ENCODE measurements around the gene ULBP1.
A peak's percentile ranks its signal among the peaks of the same experiment; 100 is the strongest.
"Not testable (repeated sequence)": the region's sequence is repeated elsewhere in the genome, so short reads cannot be mapped to it uniquely, and the experiment has no call there.

The ULBP1 gene, protein sequence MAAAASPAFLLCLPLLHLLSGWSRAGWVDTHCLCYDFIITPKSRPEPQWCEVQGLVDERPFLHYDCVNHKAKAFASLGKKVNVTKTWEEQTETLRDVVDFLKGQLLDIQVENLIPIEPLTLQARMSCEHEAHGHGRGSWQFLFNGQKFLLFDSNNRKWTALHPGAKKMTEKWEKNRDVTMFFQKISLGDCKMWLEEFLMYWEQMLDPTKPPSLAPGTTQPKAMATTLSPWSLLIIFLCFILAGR

DNA sequence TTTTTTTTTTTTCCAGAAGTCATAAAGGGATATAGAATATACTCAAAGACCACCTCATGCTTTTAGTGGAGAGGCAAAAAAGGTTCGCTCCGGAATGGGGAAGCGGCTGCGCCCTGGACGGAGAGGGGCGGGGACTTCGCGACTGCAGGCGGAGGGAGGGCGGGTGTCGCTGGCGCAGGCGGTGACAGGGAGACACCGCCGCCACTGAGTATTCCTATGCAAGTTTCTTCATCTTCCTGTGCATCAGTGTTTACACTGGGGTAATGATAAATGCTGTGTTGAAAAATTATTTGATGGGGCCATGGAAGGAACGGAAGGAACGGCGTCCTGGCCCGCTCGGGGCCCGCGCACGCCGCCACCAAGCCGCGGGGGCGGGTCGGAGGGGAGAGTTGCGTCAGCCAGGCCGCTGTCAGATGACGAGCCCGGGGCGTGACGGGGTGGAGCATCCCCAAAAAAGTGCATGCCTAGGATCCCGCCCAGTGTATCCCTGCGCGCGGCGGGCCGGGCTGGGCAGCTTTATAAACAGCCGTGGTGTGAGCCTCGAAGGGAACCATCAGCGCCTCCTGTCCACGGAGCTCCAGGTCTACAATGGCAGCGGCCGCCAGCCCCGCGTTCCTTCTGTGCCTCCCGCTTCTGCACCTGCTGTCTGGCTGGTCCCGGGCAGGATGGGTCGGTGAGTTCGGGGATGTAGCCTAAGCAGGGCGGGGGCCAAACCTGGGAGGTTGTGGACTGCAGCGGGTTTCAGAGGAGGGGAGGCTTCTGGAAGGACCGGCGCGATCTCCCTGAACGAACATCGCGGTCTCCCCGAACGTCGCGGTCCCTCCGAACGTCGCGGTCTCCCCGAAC lies at the start of gene ULBP1:
Gene ULBP1 (plus strand): TSS at position 482 of the 846 bp plus-strand sequence. CDS start 107 bp downstream, at position 589.
- no peak within 1 kb of the TSS for H3K27ac ChIP-seq
- H3K4me3 ChIP-seq = peak within 1 kb of the TSS; percentile 20 to 43 (median 33)

DNA sequence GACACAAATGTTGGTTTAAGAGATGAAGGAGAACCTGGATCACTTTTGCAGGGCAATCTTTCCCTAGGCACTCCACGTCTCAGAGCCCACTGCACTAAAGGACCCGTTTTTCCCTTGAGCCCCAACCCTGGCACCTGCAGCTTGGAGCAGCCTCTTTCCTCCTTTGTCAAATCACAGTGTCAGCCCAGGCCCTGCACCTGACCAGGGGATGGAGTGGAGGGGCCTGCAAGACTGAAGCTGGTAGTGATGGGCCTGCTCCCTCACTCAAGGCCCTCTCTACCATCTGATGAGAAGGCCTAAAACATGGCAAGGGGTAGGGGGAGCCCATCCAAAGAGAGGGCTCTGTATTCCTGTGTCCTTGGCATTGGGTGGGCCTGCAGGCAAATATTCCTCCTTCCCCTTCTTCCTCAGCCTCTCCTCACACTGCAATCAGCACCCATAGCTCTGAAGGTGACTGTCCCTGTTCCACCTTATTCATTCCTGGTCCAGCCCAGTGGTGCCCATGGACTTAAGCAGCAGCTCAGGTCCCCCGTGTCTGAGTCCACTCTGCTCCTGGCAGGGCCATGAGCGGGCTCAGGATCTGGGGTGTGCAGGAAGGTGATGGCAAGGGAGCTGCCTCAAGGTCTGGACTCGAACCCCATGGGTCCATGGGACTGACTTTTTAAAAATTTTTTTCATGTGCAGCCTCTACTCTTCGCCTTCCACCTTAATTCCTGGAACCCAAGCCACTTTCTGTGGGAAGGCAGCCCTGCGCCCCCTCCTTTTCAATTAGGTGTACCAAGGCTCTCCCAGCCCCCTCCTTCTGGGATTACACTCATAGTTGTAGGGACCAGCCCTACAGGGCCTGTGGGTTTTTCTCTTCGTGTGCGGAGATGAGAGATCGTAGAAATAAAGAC lies 47.5 kb upstream of the ULBP1 start:
- Histone ChIP-seq H3K4me3 (no peak overlapping the region), H3K27ac (no peak overlapping the region)

DNA sequence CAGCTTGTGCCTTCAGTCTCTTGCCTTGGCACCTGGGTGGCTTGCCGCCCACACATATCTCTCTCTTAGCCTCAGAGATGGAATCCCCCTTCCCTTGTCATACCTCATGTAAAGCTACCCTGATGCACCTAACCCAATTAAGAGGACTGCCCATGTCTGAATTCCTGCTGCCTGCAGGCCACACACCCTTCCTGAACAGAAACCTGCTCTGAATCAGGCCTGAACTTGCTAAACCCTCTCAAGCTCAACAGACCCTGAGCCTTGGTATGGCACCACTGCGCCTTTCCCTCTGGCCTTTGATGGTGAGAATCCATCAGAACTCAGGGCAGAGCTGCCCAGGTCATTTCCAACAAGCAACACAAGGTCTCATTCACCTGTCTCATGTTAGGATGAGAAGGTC lies 46.1 kb upstream of the ULBP1 start:
- Histone ChIP-seq H3K27ac (no peak overlapping the region), H3K4me3 (no peak overlapping the region)

DNA sequence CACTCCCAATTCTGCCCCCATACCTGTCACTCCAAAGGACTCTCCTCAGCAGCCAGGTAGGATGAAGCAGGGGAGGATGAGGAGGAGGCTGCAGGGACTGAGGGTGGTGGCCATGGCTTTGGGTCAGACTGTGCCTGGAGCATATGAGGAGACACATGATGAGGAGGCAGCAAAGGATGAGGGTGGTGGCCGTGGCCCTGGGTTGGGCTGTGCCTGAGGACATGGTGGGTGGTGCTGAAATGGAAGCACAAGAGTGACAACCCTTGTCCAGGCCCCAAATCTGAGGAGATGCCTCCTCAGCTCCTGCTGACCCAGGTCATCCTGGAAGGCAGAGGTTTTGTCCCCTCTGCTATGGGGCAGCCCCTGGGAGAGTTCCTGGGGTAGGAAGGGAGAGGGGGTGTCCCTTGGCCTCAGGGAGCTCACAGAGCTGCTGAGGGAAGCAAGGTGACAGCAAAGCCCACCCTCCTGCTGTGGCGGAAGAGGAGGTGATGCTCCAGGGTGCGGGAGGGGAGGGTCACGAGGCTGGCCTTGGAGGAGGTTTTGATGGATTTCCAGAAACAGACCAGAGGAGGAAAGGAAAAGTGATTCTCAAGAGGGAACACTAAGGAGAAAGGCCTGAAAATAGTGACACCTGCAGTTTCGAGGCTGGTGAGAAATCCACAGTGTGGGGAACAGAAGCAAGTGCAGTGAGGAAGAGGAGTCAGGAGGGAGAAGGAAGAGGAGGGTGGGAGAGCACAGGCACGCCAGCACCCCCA lies 45.4 kb upstream of the ULBP1 start:
- no peak overlapping the region for H3K27ac ChIP-seq

DNA sequence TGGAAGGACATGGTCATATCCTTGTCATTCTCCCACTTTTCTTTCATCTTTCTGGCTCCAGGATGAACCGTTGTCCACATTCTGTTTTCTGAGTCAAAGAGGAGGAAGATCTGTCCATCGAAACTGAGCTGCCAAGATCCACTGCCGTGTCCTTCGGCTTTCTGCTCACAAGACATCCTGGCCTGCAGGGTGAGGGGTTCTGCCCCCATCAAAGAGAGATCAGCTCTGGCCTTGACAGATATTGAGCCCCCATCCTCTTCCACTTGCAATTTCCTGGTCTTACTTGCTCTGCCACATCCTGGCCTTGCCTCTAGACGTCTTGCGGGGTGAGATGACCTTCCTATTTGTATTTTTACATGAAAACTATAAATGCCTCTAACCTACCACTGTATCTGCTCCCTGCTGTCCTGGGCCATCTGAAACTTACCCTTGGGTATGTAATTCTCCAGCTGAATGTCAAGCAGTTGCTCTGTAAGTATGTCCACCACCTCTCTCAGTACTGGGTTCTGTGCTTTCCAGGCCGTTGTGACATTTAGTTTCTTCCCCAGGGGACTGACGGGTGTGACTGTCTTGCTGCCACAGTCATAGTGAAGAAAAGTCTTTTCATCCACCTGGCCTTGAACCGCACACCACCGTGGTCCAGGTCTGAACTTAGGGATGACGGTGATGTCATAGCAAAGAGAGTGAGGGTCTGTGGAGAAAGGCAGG lies 44.5 kb upstream of the ULBP1 start:
- not testable (repeated sequence) for H3K27ac ChIP-seq, H3K4me3 ChIP-seq

More for the DNA sequence above, 45.4 kb upstream of the ULBP1 start:
- no peak overlapping the region for H3K4me3 ChIP-seq

DNA sequence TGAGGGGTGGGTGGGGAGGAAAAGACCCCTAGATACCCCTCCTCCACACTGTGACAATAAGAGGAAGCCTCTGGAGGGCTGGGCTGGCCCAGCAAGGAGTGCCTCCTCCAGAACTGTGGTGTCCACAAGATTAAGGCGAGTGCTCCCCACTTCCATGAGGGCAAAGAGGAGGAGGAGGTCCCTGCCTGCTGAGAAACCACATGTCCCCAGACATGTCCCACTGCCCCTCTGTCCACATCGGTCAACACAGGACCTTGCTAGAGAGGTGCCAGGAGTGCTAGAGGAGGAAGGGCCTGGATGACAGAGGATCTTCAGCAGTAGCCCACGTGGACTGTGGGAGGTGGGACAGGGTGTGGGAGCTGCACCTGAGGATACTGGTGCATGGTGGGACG lies 43.9 kb upstream of the ULBP1 start:
- H3K27ac ChIP-seq = no peak overlapping the region
- no peak overlapping the region for H3K4me3 ChIP-seq

DNA sequence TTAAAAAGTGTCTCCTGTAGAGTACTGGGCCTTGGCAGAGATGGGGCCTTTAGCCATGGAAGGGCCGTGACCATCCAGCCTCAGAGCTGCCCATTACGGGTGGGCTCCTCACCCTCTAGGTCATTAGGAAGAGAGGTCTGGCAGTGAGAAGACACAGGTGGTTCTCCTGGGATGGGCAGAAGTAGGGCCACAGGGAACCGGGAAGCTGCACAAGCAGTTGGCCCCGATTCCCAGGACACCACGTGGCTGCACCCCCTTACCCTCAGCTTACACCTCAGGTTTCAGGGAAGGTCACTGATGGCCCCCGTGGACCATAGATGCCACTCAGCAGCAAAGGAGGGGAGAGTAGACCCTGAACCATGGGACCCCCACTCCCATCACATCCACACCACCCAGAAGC lies 42.4 kb upstream of the ULBP1 start:
- Histone ChIP-seq H3K27ac (no peak overlapping the region), H3K4me3 (no peak overlapping the region)

DNA sequence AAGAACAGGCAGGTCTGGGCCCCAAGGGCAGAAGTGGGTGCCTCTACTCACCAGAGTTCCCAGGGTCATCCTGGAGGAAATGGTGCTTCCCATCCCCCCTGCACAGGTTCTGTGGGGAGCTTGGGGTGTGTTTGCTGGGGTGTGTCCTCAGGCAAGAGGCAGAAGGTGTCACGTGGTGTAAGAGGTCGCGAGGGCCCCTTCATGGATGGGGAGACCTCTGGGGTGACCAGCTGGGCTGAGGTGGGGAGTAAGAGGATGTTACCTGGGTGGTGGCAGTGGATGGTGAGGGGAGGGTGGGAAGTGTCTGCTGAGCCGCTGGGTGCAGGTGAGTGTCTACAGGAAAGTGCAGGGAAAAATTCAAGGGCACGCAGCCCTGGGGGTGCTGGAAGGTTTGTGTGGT lies 41.7 kb upstream of the ULBP1 start:
- not testable (repeated sequence) for H3K27ac ChIP-seq
- H3K4me3 ChIP-seq = peak overlapping the region in 3 of 7 experiments; percentile 39 to 42 (median 40)

DNA sequence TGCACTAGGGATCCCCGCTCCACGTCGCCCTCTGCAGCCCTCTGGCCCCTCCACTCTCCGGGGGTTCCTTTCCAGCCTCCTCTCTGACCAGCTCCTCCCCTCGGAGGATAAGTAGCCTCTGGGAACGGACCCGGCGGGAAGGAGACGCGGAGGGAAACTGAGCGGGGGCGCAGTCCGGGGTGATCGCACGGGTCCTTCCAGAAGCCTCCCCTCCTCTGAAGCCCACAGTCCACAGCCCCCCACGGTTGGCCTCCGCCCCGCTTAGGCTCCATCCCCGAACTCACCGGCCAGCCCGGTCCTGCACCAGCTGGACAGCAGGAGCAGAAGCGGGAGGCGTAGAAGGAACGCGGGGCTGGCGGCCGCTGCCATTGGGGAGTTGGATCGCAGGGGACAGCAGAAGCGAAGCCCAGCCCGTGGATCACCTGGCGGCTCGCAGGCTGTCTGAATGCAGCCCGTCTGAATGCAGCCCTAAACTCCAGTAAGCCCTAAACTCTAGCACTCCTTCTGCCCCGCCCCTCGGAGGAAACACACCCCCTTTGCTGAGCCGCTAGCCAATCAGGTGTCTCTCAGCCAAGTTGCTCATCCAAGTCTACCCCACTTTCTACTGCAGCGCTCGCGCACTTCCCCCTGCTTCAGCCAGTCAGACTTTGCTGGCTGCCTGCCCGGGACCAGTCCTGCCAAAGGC lies 41.0 kb upstream of the ULBP1 start, which contains the start of gene RAET1G:
Gene RAET1G (minus strand): TSS at position 480 of the 685 bp plus-strand sequence. CDS start 111 bp downstream, at position 369.
- H3K4me3 ChIP-seq = peak within 1 kb of the TSS; percentile 27 to 42 (median 39)
- no peak within 1 kb of the TSS for H3K27ac ChIP-seq

DNA sequence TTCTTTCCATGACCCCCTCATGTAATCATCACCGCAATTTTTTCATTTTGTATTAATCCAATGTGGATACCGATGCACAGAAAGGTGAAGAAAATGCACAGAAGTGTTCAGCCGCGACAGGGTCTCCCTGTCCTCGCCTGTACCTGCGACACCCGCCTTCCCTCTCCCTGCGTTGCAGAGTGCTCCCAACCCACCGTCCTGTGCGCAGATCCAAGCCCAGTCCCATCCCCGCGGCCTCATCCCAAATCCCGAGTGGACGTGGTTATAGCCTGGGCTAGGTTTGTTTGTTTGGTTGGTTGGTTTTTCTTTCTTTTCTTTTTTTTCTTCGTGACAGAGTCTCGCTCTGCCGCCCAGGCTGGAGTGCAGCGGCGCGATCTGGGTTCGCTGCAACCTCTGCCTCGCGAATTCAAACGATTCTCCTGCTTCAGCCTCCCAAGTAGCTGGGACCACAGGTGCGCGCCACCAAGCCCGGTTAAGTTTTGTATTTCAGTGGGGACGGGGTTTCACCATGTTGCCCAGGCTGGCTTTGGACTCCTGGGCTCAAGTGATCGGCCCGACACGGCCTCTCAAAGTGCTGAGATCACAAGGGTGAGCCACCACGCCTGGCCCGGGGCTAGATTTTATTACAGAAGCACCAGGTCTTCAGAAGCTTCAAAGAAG lies 40.3 kb upstream of the ULBP1 start:
- Histone ChIP-seq H3K27ac (no peak overlapping the region), H3K4me3 (peak overlapping the region; percentile 27 to 42 (median 39))

DNA sequence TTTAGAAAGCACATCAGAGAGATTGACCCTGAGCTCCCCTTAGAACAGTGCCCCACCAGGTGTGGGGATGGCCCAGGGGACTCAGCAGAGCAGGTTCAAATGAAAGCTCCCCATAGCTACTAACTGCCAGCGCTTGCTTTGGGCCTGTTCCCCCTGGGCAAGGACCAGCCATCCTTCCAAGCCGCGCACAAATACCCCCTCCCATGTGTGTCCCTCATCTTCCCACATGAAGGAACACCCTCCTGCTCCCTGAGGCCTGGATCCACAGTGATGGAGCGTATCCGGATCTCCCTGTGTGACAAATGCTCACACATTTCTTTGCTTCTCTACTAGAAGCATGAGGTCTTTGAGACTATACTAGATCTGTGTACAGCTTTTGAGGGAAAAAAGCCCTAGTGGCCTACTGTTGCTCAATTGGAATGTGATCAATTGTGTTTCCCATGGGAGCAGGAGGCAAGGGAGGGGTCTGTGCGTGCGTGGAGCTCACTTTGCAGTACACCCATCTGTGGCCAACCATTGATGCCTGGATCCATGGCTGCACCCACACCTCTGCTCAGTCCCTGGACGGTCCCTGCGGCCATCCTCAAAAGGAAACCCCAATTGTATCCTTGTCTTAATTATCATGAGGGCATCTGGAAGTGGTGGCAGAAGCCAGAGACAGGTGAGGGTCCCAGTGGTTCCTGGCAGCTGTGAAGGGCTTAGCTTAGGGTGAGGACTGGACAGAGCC lies 39.4 kb upstream of the ULBP1 start:
- Histone ChIP-seq H3K27ac (no peak overlapping the region), H3K4me3 (no peak overlapping the region)

DNA sequence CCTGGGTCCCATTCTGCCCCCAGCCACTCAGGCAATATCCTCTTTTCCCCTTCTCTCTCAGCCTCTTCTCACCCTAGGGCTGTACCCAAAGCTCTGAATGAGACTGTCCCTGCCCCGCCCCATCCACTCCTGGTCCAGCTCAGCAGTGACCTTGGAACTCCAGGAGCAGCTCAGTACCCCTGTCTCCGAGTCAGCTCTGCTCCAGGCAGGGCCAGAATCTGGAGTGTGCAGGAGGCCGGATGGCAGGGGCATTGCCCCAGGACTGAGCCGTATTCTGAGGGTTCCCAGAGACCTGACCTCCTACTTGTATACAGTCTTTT lies 38.9 kb upstream of the ULBP1 start:
- H3K27ac ChIP-seq = peak overlapping the region in 1 of 21 experiments; percentile 35
- no peak overlapping the region for H3K4me3 ChIP-seq

DNA sequence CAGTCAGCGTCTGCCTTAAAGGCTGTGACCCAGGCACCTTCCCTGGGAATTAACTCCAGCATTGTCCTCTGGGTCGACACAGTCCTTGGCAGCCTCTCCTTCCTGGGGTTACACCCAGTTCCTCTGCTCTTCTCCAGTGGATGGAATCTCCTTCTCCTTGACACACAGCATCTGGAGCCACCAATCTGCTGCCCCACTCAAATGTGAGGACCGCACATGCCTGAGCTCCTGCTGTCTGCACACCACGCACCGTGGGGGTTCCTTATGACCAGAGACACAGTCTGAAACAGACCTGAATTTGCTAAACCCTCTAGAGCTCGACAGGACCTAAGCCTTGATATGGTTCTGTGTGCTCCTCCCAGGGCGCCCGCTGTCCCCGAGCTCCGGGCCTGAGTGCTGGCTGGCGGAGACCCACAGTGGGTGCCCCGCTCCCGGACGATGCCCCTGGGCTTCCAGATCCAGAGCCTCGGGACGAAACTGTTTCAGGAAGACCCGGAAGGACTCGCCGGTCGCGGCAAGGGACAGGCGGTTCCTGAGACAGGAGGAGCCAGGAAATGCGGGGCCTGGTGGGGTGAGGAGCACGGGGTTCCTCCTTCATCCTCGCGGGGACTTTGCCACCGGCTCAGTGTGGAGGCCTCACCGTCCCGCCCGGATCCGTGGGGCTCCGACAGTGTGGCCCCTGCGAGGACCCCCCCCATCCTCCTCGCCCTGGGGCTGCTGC lies 38.3 kb upstream of the ULBP1 start:
- Histone ChIP-seq H3K27ac (peak overlapping the region in 15 of 21 experiments; percentile 2 to 73 (median 56)), H3K4me3 (peak overlapping the region; percentile 27 to 51 (median 40))

DNA sequence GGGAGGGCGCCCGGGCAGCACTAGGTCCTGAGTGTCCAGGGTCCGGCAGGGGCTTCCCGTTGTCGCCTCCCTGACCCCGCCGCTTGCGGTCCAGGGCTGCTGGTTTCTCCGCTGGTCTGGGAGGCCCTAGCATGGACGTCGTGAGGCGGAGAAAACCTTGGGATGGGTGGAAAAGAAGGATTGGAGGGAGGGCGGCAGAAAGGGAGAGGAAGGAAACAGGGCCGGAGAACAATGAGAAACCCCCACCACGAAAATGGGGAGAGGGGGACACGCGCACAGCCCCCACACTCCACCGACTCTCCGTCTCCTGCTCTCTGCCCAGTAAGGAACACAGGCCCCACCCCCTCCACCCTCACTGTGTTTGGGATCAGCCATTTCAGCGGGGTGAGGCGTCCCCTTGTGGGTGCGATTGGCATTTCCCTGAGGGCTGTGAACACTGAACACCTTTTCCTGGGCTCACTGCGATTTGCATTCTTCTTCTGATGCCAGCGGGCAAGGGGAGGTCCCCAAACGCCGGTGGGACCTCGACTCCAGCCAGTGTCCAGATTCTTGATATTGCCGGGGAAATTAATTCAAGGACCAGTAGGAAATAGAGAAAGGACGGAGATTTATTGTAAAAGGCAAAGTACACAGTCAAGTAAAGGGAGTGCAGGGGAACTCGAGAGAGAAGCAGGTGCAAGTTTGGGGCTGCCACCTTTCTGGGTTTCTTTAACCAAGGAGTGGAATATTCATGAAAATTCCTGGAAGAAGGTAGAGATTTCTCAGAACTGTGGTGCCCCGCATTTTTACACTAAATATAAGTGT lies 37.6 kb upstream of the ULBP1 start:
- Histone ChIP-seq H3K27ac (peak overlapping the region in 15 of 21 experiments; percentile 2 to 73 (median 56)), H3K4me3 (peak overlapping the region; percentile 27 to 51 (median 40))

DNA sequence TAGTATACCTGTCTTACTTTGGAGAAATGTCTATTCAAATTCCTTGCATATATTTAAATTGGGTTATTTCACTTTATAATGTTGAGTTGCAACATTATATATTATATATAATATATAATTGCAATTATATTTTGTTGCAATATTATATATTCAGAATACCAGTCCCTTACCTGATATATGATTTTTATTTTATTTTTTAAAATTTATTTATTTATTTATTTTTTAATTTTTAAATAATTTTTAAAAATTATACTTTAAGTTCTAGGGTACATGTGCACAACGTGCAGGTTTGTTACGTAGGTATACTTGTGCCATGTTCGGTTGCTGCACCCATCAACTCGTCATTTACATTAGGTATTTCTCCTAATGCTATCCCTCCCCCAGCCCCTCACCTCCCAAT lies 36.7 kb upstream of the ULBP1 start:
- H3K4me3 ChIP-seq, H3K27ac ChIP-seq: not testable (repeated sequence)

DNA sequence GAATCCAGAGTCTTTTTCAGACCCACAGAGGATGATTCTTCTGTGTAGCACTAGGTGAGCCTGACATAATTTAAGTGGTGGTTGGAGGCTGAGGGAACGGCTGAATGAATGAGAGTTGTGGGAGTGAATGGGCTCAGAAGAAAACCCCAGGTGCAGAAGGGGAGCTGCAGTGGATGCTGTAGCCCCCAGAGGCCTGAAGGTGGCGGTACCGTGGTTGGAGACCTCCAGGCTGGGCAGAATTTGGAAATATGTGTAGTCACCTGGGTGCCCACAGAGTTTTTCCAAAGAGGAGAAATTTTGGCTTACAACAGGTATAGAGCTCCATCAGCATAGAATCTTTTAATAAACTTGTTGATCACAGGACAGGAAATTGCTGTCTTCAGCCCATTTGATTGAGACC lies 34.3 kb upstream of the ULBP1 start:
- H3K27ac ChIP-seq = no peak overlapping the region
- H3K4me3 ChIP-seq = no peak overlapping the region
